ENCODE results near the gene ANKRD13D.
"Not testable (repeated sequence)": the region's sequence is repeated elsewhere in the genome, so short reads cannot be mapped to it uniquely, and the experiment has no call there.

Gene ANKRD13D

DNA sequence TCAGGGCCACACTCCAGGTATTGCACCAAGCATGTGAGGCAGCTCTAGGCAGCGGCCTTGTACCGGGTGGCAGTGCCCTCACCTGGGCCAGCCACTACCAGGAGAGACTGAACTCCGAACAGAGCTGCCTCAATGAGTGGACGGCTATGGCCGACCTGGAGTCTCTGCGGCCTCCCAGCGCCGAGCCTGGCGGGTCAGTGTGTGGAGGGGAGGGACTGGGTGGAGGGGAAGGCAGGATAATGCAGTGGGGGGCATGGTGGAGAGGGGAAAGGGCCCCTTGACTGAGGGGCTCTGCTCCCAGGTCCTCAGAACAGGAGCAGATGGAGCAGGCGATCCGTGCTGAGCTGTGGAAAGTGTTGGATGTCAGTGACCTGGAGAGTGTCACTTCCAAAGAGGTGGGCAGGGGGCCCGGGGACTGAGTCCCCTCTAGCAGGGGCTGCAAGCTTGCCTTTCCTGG is 18.5 kb downstream of the ANKRD13D start:
- no peak for DNase-seq

DNA sequence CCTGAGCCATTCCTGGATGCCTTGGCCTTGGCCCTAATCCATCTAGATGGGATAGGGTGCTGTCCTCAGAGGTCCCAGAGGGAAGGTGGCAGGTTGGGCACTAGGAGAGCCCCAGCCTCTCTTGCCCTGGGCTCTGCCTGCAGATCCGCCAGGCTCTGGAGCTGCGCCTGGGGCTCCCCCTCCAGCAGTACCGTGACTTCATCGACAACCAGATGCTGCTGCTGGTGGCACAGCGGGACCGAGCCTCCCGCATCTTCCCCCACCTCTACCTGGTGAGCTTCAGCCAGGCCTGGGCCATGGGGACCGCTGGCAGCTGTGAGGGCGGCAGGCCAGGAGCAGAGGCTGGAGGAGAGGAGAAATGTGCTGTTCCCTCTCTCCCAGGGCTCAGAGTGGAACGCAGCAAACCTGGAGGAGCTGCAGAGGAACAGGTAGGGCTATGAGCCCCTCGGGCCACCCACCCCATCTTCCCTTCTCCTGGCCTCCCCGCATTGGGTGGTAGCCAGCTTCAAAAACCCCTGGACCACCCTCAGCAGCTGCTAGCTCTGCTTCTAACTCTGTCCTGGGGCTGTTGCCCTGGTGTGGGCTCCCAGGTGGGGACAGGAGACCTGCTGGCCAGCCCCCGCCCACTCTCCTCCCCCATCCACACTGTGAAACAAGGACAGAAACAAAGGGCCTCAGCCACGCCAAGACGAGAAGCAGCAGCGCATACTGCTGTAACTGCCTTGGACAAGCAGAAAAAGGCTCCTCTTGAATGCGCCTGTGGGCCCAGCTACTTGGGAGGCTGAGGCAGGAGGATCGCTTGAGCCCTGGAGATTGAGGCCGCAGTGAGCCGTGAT is 19.1 kb downstream of the ANKRD13D start:
- no peak for DNase-seq

DNA sequence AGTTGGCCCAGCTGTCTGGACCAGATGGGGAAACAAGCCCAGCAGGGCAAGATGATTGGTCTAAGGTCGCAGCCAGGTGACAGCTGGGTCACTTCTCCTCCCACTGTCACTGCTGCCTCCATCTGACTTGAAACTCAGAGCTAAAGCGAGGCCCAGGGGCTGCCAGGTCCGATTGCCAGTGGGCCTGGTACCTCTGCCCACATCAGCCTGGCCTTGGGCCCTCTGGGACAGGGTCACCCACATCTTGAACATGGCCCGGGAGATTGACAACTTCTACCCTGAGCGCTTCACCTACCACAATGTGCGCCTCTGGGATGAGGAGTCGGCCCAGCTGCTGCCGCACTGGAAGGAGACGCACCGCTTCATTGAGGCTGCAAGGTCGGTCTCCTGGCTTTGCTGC is 20.1 kb downstream of the ANKRD13D start:
- DNase-seq, result no peak

DNA sequence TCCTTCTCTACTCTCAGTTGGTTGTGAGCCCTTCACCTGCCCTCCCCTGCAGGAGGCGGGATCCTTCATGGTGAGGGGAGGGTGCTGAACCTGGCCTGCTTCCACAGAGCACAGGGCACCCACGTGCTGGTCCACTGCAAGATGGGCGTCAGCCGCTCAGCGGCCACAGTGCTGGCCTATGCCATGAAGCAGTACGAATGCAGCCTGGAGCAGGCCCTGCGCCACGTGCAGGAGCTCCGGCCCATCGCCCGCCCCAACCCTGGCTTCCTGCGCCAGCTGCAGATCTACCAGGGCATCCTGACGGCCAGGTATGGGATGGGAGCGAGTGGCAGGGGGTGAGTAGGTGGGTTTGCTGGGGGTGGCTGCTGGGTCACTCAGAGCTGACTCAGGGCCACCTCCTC is 20.6 kb downstream of the ANKRD13D start:
- DNase-seq, result no peak

DNA sequence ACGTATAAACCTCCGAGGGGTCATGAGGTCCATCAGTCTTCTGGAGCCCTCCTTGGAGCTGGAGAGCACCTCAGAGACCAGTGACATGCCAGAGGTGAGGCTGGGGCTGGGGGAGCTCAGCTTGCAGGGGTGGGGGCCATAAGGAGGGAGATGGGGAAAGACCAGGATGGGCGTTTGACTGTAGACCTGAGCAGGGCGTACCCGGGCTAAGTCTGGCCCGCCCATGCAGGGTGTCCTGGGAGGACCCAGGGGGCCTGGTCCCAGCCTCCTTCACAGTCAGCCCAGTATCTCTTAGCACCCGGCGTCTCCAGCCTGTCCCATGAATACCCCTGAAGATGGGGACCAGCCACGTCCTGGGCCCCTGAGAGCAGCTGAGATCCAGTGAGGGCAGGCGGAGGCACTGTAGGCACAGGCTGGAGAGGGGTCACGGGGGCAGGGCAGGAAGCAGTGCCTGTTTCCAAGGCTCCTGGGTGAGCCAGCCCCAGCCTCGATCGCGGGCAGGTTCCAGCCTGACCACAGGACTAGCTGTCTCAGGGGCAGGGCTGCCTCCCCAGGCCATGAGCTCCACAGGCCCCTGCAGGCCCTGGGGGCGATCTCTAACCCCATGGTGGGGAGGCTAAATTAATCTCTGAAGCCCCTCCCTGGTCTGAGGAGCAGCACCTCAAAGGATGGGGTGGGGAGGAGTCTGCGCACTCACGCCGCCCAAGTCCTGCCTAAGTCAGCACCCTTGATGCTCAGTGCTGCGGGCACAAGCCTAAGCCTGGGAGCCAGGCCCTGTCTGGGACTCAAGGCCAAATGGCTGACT is 21.3 kb downstream of the ANKRD13D start:
- no peak for DNase-seq

DNA sequence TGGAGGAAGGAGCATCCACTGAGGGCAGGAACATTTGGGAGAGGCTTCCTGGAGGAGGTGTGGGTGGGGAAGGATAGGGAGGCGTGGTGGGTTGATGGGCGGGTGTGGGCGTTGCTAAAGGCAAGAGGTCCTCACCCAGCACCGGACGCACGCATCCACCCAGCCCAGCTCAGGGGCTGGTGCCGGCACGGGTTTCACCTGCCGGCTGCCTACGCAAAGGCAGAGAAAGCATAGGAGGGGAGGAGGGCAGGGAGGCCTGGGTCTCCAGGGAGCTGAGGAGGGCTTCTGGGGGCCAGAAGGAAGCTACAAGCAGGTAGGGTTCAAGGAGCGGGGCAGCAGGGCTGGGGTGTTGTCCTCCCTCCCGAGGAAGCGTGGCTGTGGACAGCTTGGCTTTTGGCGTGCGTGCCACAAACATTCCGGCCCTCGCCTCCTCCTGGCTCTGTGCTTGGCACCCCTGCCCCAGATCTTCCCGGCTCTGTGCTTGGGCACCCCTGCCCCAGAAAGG is 22.0 kb downstream of the ANKRD13D start:
- DNase-seq, result no peak

DNA sequence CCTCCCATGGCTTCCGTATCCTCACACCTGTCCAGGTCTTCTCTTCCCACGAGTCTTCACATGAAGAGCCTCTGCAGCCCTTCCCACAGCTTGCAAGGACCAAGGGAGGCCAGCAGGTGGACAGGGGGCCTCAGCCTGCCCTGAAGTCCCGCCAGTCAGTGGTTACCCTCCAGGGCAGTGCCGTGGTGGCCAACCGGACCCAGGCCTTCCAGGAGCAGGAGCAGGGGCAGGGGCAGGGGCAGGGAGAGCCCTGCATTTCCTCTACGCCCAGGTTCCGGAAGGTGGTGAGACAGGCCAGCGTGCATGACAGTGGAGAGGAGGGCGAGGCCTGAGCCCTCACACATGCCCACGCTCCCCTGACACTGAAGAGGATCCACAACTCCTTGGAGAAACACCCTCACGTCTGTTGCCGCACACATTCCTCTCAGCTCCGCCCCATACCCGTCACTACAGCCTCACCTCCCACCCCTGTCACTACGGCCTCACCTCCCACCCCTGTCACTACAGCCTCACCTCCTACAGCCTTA is 22.5 kb downstream of the ANKRD13D start:
- no peak for DNase-seq

DNA sequence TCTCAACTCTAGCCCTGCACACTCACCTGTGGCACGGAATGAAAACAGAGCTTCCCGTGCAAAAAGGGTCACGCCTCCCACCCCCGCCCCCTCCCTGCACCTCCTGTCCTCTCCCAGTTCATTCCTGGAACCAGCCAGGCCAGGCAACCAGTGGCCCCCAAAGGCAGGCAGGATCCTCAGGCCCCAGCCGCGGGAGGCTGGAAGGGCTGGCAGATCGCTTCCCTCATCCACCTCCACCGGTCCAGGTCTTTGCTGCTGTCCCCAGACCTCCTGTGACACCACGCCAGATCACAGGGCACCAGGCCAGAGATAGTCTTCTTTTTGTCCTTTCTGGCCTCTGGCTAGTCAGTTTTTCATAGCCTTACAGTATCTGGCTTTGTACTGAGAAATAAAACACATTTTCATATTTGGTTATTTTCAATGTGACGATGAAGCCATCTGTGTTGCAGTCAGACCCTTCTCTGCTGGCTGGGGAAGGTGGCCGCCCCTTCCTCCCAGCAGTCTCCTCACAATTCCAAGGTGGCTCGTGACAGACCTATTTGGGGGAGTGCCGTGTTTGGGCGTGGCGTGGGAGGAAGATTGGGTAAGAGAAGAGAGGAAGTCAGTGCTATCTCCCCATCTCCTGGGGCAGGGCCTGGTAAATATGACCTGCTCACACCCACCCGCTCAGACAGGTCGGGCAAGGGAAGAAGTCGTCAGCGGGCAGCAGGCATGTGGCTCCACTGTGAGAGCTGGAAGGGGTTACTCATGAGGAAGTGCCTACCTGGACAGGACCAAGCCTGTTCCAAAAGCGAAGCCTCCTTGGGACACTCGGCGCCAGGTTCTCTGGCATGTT is 23.3 kb downstream of the ANKRD13D start:
- DNase-seq, result no peak

DNA sequence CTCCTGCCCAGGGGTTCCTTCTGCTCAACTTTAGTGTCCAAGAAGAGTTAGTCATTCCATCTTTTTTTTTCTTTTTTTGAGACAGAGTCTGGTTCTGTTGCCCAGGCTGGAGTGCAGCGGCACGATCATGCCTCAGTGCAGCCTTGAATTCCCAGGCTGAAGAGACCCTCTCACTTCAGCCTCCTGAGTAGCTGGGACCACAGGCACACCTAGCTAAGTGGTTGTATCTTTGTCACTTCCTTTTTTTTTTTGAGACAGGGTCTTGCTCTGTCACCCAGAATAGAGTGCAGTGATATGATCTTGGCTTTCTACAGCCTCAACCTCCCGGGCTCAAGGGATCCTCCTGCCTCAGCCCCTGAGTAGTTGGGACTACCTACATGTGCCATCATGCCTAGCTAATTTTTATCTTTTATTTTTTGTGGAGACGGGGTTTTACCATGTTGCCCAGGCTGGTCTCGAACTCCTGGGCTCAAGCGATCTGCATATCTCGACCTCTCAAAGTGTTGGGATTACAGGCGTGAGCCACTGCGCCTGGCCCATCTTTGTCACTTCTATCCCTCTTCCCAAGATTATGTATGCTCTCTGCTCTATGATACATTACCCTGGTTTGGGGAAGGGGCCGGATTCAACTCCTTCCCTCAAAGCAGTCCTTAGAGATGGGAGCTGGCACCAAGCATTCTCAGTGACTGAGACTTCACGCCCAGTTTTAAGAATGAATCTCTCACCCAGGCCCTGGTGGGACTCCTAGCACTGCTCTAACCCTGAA is 24.2 kb downstream of the ANKRD13D start:
- no peak for DNase-seq

DNA sequence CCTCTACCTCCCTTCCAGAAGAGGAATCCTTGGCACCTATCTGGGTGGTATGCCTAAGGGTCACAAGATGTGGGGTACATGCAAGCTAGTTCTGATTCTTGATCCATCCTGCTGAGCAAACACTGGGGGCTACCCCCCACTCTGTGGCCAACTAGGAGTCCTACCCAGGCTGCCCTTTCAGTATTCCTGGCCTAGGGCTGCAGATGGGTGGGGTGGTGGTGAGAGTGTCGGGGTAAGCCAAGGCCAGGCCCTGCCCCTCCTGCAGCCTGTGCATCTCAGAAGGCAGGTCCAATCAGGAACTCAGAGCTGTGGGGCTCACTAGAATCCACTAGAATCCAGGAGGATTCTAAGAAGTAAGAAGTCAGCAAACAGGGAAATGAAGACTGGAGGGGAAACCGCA is 25.1 kb downstream of the ANKRD13D start:
- no peak for DNase-seq

DNA sequence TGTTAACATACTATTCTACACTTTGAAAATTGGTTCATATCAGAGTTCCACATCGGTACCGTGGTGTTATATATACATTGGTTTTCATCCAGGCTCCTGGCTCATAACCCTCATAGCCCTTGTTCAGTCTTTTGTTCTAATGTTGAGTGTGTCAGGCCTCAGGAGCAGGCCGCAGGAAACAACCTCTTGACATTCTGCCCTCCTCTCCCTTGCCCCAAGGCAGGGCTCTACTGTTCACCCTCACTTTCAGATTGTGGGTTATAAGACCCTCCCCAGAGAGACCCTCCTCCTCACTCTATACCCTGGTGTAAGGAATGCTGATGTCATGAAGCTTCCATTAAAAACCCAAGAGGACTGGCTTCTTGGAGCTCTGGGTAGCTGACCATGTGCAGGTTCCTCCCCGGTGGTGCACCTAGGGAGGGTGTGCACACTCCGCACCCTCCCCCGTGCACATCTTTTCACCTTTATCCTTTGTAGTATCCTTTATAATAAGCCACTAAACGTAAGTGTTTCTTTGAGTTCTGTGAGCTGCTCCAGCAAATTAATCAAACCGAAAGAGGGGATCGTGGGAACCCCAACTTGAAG is 26.3 kb downstream of the ANKRD13D start:
- no peak for DNase-seq

DNA sequence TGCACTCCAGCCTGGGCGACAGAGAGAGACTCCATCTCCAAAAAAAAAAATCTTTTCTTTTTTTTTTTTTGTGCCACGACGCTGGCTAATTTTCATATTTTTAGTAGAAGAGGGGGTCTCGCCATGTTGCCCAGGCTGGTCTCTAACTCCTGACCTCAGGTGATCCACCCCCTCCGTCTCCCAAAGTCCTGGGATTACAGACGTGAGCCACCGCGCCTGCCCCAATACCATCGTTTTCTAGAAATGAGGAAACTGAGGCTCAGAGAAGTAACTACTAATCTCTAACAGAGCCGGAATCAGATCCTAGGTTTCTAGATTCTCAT is 27.7 kb downstream of the ANKRD13D start:
- no peak for DNase-seq

DNA sequence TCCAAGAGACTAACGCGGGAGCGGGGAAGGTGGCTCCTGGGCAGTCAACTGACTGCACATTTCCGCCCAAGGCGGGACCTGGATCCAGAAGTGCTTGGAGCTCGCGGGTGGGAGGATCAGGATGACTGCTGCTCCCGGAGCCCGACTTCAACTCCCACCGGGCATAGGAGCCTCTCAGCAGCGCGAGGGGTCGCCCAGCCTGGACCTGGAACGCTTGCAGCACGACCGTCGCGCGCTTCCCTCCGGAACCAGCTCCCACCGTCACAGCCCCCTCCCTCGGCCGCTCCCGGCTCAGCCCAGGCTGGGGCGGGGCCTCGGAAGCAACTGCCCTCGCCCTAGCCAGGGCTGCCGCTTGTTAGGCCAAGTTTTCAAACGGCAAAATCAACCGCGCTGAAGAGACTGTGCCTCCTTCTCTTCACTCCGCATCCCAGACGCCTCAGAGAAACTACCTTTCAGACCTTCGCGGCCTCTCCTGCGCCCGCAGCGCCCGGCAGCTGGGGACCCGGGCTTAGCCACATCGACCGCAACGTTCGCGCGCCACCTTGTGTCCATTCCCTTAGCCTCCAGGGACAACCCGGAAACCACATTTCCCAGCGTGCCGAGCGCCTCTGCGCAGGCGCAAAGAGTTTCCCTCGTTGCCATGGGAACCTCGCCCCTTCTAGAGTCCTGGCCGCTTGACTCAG is 28.2 kb downstream of the ANKRD13D start:
- peak; percentile 46 to 87 for DNase-seq

DNA sequence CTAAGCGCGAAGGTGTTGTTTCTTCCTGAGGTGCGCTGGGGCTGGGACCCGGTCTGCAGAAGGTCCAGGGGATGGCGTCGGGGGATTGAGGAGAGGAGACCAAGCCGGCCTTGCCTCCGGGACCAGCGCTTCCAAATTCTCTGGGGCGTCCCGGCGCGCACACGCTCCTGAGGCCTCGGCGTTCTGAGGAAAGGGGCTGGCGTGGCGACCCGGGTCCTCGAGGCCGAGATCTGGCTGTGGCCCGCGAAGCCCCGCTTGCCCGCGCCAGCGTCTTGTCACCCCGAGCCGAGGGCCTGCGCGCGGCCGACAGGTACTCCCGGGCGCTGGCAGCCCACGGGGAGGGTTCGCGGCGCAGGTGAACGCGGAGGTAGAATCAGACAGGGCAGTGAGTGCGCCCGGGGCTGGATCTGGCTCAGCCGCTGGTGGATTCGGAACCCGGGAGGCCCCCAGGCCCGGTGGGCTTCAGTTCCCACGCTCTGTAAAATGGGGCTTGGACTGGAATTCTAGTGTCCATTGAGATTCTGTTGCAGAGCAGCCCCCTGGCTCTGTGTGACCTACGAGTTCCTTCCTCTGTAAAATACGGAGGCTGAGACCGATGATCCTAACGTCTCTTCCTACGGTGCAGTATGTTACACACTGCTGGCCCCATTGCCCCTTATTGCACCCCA is 28.9 kb downstream of the ANKRD13D start:
- no peak for DNase-seq

DNA sequence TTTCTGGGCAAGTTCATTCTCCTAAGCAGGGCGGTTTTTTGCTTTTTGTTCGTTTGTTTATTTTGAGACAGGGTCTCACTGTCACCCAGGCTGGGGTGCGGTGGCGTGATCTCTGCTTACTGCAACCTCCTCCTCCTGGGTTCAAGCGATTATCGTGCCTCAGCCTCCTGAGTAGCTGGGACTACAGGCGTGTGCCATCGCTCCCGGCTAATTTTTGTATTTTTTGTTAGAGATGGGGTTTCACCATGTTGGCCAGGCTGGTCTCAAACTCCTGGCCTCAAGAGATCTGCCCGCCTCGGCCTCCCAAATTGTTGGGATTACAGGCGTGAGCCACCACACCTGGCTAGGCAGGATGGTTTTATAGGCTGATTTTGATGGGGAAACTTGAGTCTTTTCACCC is 29.8 kb downstream of the ANKRD13D start:
- DNase-seq, result not testable (repeated sequence)

DNA sequence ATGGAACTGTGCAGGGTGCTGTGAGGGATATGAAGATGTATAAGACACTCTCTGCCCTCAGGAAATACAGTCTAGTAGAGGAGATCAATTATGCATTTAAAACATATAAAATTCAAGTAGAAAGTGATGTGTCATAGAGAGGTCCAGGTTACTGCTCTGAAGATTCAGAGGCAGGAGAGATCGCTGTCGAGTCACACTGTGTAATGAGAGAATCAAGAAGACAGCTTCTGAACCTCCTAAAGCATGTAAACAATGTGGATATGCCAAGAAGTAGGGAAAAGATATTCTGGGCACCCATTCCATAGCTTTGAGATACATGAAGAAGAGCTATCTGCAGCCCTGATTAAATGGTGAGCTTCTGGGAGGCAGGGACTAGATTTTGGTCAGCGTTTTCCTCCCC is 30.9 kb downstream of the ANKRD13D start:
- DNase-seq, result no peak

DNA sequence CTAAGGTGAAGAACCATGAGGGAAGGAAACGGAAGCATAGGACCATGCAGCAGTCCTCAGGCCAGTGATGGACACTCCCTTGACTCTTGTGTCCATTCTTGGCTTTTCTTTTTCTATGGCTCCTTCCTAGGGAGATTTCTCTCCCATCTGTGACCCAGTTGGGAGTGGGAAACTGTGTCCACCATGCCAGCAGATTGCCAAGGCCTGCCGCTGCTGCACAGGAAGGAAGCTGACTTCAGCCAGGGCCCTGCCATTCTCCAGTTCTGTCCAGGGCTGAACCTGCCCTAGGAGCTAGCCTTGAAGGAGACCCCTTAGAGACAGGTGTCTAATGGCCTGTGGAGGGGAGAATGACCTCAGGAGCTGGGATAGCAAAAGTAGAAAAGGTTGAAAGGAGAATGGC is 31.6 kb downstream of the ANKRD13D start:
- no peak for DNase-seq

DNA sequence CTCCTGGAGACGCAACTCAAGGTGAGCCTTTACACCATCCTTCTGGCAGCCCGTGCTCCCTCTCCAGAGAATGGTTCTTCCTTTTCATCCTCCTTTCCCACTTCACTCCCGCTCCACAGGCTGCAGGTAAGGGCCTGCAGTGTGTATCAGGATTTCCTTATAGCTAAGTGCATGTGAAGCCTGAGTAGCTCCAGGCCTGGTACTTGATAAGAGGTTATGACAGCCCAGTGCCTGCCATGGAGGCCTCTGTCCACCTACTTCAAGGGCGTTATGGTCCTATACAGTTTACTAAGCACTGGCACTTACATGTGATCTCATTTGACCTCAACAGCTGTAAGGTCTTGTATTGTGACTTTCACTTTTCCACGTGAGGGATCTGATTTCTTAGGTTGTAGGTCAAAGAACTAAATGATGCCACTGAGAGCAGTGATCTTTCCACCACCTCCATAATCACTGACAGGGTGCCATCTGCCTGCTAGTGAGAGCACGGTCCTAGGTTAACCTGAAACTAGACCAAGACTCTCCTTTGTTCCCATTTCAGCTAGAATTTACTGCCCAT is 32.3 kb downstream of the ANKRD13D start:
- no peak for DNase-seq

DNA sequence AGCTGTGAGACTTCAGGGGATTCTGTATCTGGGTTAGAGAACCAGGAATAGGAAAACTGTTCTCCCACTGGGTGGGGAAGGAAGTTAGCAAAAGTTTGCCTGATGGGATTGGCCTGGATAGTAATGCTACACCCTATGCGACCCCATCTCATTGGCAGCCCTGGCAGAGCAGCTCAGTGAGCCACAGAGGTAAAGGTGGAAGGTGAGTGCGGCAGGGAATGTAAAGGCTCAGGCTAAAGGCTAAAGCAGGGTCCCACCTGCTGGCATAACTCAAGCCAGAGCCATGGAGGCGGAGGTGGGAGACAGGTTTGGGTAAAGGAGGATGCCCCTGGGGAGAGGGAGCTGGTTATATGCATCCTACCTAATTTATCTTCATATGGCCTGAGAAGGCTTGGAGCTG is 32.9 kb downstream of the ANKRD13D start:
- DNase-seq, result no peak

DNA sequence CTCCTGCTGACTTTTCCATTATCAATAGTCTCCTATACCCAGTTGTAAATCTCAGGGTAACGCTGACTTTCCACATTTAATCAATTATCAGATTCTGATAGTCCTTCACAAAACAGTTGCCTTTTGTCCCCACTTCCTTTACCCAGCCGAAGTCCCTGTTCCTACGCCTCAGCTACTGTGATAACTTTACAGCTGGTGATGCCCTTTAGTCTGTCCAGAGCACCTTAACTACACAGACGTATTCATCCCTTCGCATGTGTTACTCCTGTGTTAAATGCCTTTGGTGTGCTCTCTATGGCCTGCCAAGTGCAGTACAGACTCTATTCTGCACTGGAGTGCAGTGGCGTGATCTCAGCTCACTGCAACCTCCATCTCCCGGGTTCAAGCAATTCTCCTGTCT is 34.4 kb downstream of the ANKRD13D start:
- DNase-seq, result no peak
